Measurements from ENCODE around the gene ADAMTS6.

- TF ChIP-seq, protein P1, sequence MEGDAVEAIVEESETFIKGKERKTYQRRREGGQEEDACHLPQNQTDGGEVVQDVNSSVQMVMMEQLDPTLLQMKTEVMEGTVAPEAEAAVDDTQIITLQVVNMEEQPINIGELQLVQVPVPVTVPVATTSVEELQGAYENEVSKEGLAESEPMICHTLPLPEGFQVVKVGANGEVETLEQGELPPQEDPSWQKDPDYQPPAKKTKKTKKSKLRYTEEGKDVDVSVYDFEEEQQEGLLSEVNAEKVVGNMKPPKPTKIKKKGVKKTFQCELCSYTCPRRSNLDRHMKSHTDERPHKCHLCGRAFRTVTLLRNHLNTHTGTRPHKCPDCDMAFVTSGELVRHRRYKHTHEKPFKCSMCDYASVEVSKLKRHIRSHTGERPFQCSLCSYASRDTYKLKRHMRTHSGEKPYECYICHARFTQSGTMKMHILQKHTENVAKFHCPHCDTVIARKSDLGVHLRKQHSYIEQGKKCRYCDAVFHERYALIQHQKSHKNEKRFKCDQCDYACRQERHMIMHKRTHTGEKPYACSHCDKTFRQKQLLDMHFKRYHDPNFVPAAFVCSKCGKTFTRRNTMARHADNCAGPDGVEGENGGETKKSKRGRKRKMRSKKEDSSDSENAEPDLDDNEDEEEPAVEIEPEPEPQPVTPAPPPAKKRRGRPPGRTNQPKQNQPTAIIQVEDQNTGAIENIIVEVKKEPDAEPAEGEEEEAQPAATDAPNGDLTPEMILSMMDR (IDR thresholded peaks at IDR 0.05): no peak
- no peak for TF ChIP-seq POLR2A (IDR thresholded peaks at IDR 0.05)
Observed at GRCh38 chr5:65326922-65327321, 154.8 kb downstream of the ADAMTS6 start.

All from tibial nerve (tissue), 3 donors.